Fibroblast of lung (primary cell): ENCODE measurements around the gene FANCF. TPM values are rescaled to one million over a fixed set of nuclear protein-coding genes. Genes with fewer than 3 reads are reported as not detected.

Experiments used
- DNase-seq, 2 donors: peaks; one replicate each; pipeline versions ENCODE4 v3.0.0 to v3.0.0-alpha.2; 2010; ENCODE audit warnings: low read depth in 2 of 2
- H2AFZ ChIP-seq: 2 replicates; pipeline ENCODE4 v1.5.1; 2012; ENCODE audit warnings: low read length, control low read depth, inconsistent platforms
- H3K27ac ChIP-seq: 2 replicates; pipeline ENCODE4 v1.5.1; 2011; ENCODE audit warnings: low read length, control low read depth; ENCODE audit not compliant: insufficient read depth
- H3K27me3 ChIP-seq: 2 replicates; pipeline ENCODE4 v1.5.1; 2011; ENCODE audit warnings: mild to moderate bottlenecking, low read length; ENCODE audit not compliant: control insufficient read depth, insufficient read depth
- H3K36me3 ChIP-seq: 2 replicates; pipeline ENCODE4 v1.5.1; 2011; ENCODE audit warnings: low read length; ENCODE audit not compliant: control insufficient read depth, insufficient read depth
- H3K4me1 ChIP-seq: 2 replicates; pipeline ENCODE4 v1.5.1; 2011; ENCODE audit warnings: low read length; ENCODE audit not compliant: control insufficient read depth, insufficient read depth; ENCODE audit errors: extremely low read depth
- H3K4me2 ChIP-seq: 2 replicates; pipeline ENCODE4 v1.5.1; 2011; ENCODE audit warnings: low read length, control low read depth; ENCODE audit not compliant: insufficient read depth; ENCODE audit errors: extremely low read depth
- H3K4me3 ChIP-seq, 4 experiments: fragments of 200-600 bp in 1 of 4; sonication (generic) in 1 of 4; replicated peaks in 1 of 4; 2 replicates each; pipeline ENCODE4 v1.5.1; 2011 to 2016; ENCODE audit warnings: low read length in 4 of 4, low read depth in 3 of 4, mild to moderate bottlenecking in 3 of 4, control low read depth in 2 of 4, inconsistent platforms in 1 of 4, mixed read lengths in 1 of 4; ENCODE audit not compliant: insufficient read depth in 1 of 4; ENCODE audit errors: control extremely low read depth in 1 of 4
- H3K79me2 ChIP-seq: 2 replicates; pipeline ENCODE4 v1.5.1; 2012; ENCODE audit warnings: mild to moderate bottlenecking, low read length, inconsistent platforms; ENCODE audit not compliant: control insufficient read depth, insufficient read depth
- H3K9ac ChIP-seq: 2 replicates; pipeline ENCODE4 v1.5.1; 2011; ENCODE audit warnings: mild to moderate bottlenecking, low read length, control low read depth; ENCODE audit not compliant: insufficient read depth
- H3K9me3 ChIP-seq: 2 replicates; pipeline ENCODE4 v1.5.1; 2012; ENCODE audit warnings: low read depth, low read length; ENCODE audit not compliant: control insufficient read depth, insufficient read depth
- H4K20me1 ChIP-seq: 2 replicates; pipeline ENCODE4 v1.5.1; 2011; ENCODE audit warnings: low read length; ENCODE audit not compliant: control insufficient read depth, insufficient read depth; ENCODE audit errors: extremely low read depth
- EZH2 ChIP-seq: IDR thresholded peaks from 2 replicates; pipeline ENCODE4 v1.5.1; 2012; ENCODE audit warnings: low read length, control low read depth, mild to moderate bottlenecking; ENCODE audit errors: missing control alignments
- polyA plus RNA-seq, 2 donors: library from polyadenylated mRNA; depleted of rRNA in 1 of 2; stranded (reverse) in 1 of 2; unstranded in 1 of 2; fragments of >200 nt; gene quantifications; 2 replicates each; pipeline ENCODE4 v1.2.1, GENCODE V29; 2011 to 2012; ENCODE audit warnings: missing spikeins in 1 of 2
- total RNA-seq: library from RNA; depleted of rRNA; stranded (reverse); fragments of >200 nt; gene quantifications from 2 replicates; pipeline ENCODE4 v1.2.1, GENCODE V29; 2014
- TF ChIP-seq, protein P1 (sequence below), 2 donors: IDR thresholded peaks in 1 of 2; conservative IDR thresholded peaks in 1 of 2; 1 replicate in 1 of 2; 2 replicates in 1 of 2; pipeline ENCODE4 v1.5.1; 2011 to 2012; ENCODE audit warnings: low read length in 2 of 2, control low read depth in 1 of 2, inconsistent platforms in 1 of 2, low read depth in 1 of 2, mild to moderate bottlenecking in 1 of 2

Gene FANCF
- total and polyA plus RNA-seq, 2 donors (not counting 1 experiment from before 2014, with no cell fraction given) = 4.9 to 15.9 TPM

DNA sequence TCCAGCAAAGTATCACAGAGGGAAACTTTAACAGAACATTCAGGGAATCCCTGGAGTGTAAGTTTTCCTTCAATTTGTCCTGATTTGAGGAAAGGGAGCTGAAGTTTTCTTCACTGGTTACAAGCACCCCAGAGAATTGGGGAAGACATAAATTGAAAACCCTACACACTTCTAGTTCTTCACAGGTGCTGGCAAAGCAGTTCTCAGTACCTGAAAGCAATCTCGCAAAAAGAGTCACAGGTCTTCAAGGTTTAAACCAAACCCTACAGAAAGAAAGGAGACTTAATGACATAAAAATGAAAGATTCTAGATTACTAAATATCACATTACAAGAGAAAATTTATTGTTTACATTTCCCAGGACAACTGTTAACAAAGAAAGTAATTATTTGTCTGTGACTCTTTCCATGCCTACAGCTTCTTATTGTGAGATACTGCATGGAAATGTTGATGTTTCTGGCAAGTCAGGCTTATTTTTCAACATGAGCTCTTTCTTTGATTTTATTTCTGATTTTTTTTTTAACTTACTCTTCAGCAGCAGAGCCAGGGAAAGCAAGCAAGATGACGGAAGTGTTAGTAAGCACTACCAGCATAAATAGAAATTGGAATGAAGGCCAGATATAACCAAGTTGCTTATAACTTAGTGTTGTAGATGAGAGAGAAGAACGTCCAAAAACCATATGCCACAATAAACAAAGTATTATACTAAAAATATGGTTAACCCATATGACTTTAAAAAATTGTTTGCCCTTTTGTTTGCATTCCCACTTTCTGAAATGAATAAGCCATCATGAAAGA, 44.1 kb downstream of the FANCF start:
- Histone ChIP-seq H3K27ac (no peak overlapping the region), H3K27me3 (no peaks in the 10 kb centered on the region), H4K20me1 (no peaks in the 10 kb centered on the region), H3K9ac (no peak overlapping the region), H3K36me3 (no peaks in the 10 kb centered on the region), H3K4me2 (no peak overlapping the region), H2AFZ (no peak overlapping the region), H3K4me3 (no peak overlapping the region), H3K79me2 (no peaks in the 10 kb centered on the region), H3K9me3 (no peaks in the 10 kb centered on the region), H3K4me1 (no peaks in the 10 kb centered on the region)
- no peak for DNase-seq
- TF ChIP-seq EZH2 = no peak
- TF ChIP-seq, protein P1, sequence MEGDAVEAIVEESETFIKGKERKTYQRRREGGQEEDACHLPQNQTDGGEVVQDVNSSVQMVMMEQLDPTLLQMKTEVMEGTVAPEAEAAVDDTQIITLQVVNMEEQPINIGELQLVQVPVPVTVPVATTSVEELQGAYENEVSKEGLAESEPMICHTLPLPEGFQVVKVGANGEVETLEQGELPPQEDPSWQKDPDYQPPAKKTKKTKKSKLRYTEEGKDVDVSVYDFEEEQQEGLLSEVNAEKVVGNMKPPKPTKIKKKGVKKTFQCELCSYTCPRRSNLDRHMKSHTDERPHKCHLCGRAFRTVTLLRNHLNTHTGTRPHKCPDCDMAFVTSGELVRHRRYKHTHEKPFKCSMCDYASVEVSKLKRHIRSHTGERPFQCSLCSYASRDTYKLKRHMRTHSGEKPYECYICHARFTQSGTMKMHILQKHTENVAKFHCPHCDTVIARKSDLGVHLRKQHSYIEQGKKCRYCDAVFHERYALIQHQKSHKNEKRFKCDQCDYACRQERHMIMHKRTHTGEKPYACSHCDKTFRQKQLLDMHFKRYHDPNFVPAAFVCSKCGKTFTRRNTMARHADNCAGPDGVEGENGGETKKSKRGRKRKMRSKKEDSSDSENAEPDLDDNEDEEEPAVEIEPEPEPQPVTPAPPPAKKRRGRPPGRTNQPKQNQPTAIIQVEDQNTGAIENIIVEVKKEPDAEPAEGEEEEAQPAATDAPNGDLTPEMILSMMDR (conservative IDR thresholded peaks at IDR 0.05 in 1 of 2, IDR thresholded peaks at IDR 0.05 in 1 of 2; ENCODE audit: low read depth in 1 of 2, low read length in 2 of 2) = no peak

DNA sequence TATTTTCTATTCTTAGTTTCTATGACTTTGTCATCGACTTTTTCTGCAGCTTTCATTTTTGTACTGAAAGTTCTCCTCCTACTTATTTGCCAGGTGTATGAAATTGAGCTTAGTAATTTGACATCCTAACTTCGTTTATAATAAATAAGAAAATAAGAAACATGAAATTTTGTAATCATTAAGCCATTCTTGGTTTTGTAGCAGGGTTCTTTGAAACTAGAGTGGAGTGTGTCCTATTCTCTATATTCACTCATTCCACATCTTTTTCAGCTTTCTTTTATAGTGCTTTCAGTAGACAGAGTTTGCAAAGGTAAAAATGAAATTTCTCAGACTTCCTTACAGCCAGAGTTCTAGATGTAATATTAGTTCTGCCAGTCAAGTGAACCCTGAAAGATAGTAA, 47.8 kb downstream of the FANCF start:
- Histone ChIP-seq H3K27ac (no peak overlapping the region), H3K4me3 (no peak overlapping the region), H3K9me3 (no peaks in the 10 kb centered on the region), H2AFZ (no peak overlapping the region), H3K36me3 (no peaks in the 10 kb centered on the region), H3K79me2 (no peaks in the 10 kb centered on the region), H3K9ac (no peak overlapping the region), H3K4me2 (no peak overlapping the region), H4K20me1 (no peaks in the 10 kb centered on the region), H3K4me1 (no peaks in the 10 kb centered on the region), H3K27me3 (no peaks in the 10 kb centered on the region)
- DNase-seq = no peak
- no peak for TF ChIP-seq EZH2
- TF ChIP-seq, protein P1 (conservative IDR thresholded peaks at IDR 0.05 in 1 of 2, IDR thresholded peaks at IDR 0.05 in 1 of 2; ENCODE audit: low read depth in 1 of 2, low read length in 2 of 2) = no peak

Other genes with a start within 250 kb of the FANCF start
- 0.77 and 1.2 TPM in 2 replicates for gene GAS2, start 40.8 kb upstream of the FANCF start, total RNA-seq
- gene GAS2, start 40.8 kb upstream of the FANCF start, polyA plus RNA-seq = 0.27 and 0.36 TPM in 2 replicates
- 2.3 and 5.3 TPM in 2 replicates for gene SVIP, start 204.0 kb upstream of the FANCF start, total RNA-seq
- gene SVIP, start 204.0 kb upstream of the FANCF start, polyA plus RNA-seq = 6.0 and 13.7 TPM in 2 replicates
- gene CCDC179, start 234.7 kb upstream of the FANCF start, total RNA-seq = not detected in 2 replicates
- gene CCDC179, start 234.7 kb upstream of the FANCF start, polyA plus RNA-seq = not detected in 2 replicates